ENCODE results near the gene NF1. TPM values are rescaled to one million over a fixed set of nuclear protein-coding genes. Genes with fewer than 3 reads are reported as not detected.

NF1 gene
- total RNA-seq, 2 donors from 2014 or later, result 62.3 to 68.0 TPM

DNA sequence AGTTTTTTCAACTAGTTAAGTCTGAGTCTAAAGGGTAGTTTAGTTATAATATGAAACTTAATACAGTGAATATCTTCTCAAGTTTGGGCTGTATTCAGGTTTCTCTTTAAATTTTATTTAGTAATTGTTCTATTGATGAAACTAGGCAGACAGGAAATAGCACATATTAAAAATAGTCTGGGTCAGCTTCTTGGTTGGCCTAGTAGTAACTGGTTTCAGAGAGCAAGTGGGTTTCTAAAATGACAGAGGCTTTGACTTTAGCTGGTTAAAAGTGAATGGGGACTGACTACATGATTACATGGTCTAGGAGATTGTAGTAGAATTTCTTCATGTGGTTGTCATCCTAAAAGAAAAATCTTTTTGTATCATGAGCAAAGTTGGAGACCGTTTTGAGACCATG, 155.5 kb downstream of the NF1 start:
- intact Hi-C loops (cut with DNase I), result no loop called here
- no peaks in the 10 kb centered on the region for H3K36me3 ChIP-seq
- DNase-seq (ENCODE audit: low spot score), result no peak
- no peak for TF ChIP-seq POLR2A (IDR thresholded peaks at IDR 0.05)
- no peak for TF ChIP-seq POLR2AphosphoS5 (IDR thresholded peaks at IDR 0.05)
- TF ChIP-seq CTCF (IDR thresholded peaks at IDR 0.05), result no peak
- no peaks in the 10 kb centered on the region for H3K27me3 ChIP-seq (replicated peaks; ENCODE audit: insufficient read depth)
- no peaks in the 10 kb centered on the region for H3K4me1 ChIP-seq (replicated peaks)
- H3K27ac ChIP-seq, result no peak overlapping the region
- H3K9me3 ChIP-seq, result no peaks in the 10 kb centered on the region
- H3K4me3 ChIP-seq, result no peak overlapping the region
- WGBS, result 59% methylated on average over 1 of the region's 1 CpG

DNA sequence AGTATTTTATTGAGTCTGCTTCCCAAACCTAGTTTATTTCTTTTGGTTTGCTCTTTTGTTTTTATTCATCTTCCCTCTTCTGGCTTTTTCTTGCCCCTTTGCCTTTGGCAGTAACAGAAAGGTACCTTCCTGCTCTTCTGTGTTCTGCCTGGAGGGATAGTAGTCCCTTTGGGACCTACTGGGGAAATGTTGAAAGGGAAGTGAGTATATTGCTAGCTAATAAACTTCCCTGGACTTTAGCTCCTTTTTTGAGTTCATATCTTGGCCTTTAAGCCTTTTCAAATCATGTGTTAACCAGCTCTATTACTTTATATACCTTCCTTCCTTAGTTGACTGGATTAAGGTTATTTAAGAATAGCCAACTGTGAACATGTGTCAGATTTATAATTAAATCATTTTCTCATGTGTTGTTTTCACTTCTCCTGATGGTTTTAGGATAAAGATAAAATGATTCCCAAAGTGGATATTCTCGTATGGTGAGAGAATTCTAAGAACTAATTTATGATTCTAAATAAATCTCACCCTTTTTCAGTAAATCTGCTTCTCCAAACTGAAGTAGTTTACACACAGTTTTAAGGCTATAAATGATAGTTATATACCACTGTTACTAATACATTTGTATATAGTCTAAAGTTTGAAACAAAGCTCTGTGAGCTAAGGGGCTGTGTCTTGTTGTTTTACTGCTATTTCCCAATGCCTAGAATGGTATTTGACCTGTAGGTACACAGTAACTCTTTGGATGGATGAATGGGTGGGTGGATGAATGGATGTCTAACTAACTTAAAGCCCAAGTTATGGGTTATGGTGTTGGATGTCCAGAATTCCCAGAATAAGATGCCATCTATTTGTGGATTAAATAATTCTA, 156.6 kb downstream of the NF1 start:
- no peak for DNase-seq (ENCODE audit: low spot score)
- 89% methylated on average over 1 of the region's 1 CpG for WGBS
- Histone ChIP-seq H3K4me1 (replicated peaks) (no peaks in the 10 kb centered on the region), H3K4me3 (no peak overlapping the region), H3K27me3 (replicated peaks; ENCODE audit: insufficient read depth) (no peaks in the 10 kb centered on the region), H3K36me3 (no peaks in the 10 kb centered on the region), H3K9me3 (no peaks in the 10 kb centered on the region), H3K27ac (no peak overlapping the region)
- TF ChIP-seq POLR2AphosphoS5 (IDR thresholded peaks at IDR 0.05) (no peak), CTCF (IDR thresholded peaks at IDR 0.05) (no peak), POLR2A (IDR thresholded peaks at IDR 0.05) (no peak)
- intact Hi-C loops (cut with DNase I), result no loop called here

DNA sequence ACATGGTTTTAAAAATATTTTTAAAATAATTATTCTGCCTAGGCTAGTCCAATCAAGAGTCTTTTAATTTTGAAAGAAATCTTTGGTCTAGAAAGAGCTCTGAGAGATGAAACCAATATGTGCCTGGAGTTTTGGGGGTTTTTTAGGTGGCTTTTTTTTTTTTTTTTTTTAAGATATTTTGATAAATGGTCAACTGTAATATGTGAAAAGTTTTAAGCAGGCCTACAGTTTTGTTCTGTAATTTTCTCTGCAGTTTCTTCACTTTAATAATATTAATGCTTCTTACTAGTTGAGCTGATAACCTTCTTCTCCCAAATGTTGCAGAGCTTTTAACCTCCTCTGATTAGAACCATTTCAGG, 157.2 kb downstream of the NF1 start:
- intact Hi-C loops (cut with DNase I), result no loop called here
- no peaks in the 10 kb centered on the region for H3K27me3 ChIP-seq (replicated peaks; ENCODE audit: insufficient read depth)
- H3K27ac ChIP-seq, result no peak overlapping the region
- no peak overlapping the region for H3K4me3 ChIP-seq
- no peaks in the 10 kb centered on the region for H3K36me3 ChIP-seq
- H3K4me1 ChIP-seq (replicated peaks), result no peaks in the 10 kb centered on the region
- TF ChIP-seq CTCF (IDR thresholded peaks at IDR 0.05) (no peak), POLR2A (IDR thresholded peaks at IDR 0.05) (no peak), POLR2AphosphoS5 (IDR thresholded peaks at IDR 0.05) (no peak)
- DNase-seq (ENCODE audit: low spot score), result no peak
- no peaks in the 10 kb centered on the region for H3K9me3 ChIP-seq

DNA sequence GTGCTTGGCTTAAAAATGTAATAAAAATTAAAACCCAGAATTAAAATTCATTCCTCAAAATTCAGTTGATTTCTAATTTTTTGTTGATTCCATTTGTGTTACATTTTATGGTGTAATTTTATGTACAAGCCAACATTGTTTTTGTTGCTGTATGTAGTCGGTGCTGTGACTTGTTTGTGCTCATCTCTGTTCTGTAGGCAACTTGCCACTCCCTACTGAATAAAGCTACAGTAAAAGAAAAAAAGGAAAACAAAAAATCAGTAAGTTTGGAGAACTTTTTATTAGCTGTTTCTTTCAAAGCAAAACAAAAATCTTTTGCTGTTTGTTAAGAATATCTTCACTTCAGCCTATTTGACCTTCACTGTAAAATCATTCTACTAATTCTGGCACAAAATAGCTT, 158.0 kb downstream of the NF1 start:
- Histone ChIP-seq H3K27ac (no peak overlapping the region), H3K36me3 (no peaks in the 10 kb centered on the region), H3K27me3 (replicated peaks; ENCODE audit: insufficient read depth) (no peaks in the 10 kb centered on the region), H3K4me3 (no peak overlapping the region), H3K9me3 (no peaks in the 10 kb centered on the region), H3K4me1 (replicated peaks) (no peaks in the 10 kb centered on the region)
- intact Hi-C loops (cut with DNase I), result no loop called here
- WGBS, result 66% methylated on average over 1 of the region's 1 CpG
- DNase-seq (ENCODE audit: low spot score), result no peak
- TF ChIP-seq POLR2A (IDR thresholded peaks at IDR 0.05) (no peak), POLR2AphosphoS5 (IDR thresholded peaks at IDR 0.05) (no peak), CTCF (IDR thresholded peaks at IDR 0.05) (no peak)

GRCh38 chr17:31254654-31255053, 159.9 kb downstream of the NF1 start:
- no peak for DNase-seq (ENCODE audit: low spot score)
- 55% methylated on average over 2 of the region's 2 CpGs for WGBS
- H3K27ac ChIP-seq, result no peak overlapping the region
- TF ChIP-seq POLR2AphosphoS5 (IDR thresholded peaks at IDR 0.05) (no peak), CTCF (IDR thresholded peaks at IDR 0.05) (no peak), POLR2A (IDR thresholded peaks at IDR 0.05) (no peak)
- intact Hi-C loops (cut with DNase I), result no loop called here
- no peaks in the 10 kb centered on the region for H3K36me3 ChIP-seq
- H3K9me3 ChIP-seq, result no peaks in the 10 kb centered on the region
- no peaks in the 10 kb centered on the region for H3K4me1 ChIP-seq (replicated peaks)
- no peaks in the 10 kb centered on the region for H3K27me3 ChIP-seq (replicated peaks; ENCODE audit: insufficient read depth)
- no peak overlapping the region for H3K4me3 ChIP-seq

All from prostate gland (tissue), 2 donors.